Fibroblast of mammary gland (primary cell): ENCODE data around the gene ASCC3.

Experiments
- DNase-seq: peaks from one replicate; pipeline ENCODE4 v3.0.0-alpha.2; 2010; ENCODE audit warnings: low read depth
- H3K4me3 ChIP-seq: 2 replicates; pipeline ENCODE4 v1.5.1; 2011; ENCODE audit warnings: low read depth, mild to moderate bottlenecking, low read length, moderate library complexity; ENCODE audit not compliant: control insufficient read depth
- TF ChIP-seq, protein P1 (sequence below): conservative IDR thresholded peaks from 2 replicates; pipeline ENCODE4 v1.5.1; 2011; ENCODE audit warnings: low read depth, low read length, inconsistent platforms; ENCODE audit not compliant: control insufficient read depth, insufficient read depth

ASCC3 gene

DNA sequence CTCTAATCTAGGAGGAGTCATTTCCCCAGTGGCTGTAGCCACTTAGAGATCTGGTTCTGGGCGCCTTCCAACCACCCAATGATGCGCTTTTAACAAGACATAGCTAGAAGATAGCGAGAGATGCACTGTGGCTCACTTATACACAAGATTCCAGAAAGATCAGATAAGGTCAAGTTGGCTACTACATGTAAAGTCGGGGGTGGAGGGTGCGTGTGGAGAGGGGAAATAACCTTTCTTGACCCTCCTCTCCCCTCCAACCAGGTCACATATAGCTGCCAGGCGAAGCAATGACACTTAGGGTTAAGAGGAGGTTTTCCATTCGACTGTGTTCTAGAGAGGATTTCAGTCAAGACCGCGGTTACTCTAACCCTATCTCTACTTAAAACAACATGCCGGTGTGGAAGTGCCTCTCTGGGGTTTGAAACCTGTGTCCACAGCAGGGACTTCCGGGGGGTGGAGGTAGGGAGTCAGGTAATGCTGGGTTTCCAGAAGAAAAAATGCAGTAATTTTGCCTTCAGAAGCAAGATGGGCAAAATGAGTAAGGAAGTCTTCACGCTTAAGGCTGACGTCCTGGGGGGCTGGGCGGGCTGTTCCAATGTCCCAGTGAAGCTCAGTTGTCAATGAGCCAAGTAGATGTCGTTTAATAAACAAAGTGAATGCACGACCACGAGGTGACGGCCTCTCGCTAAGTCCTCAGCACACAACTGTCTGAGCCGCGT is 414.6 kb downstream of the ASCC3 start:
- TF ChIP-seq, protein P1, sequence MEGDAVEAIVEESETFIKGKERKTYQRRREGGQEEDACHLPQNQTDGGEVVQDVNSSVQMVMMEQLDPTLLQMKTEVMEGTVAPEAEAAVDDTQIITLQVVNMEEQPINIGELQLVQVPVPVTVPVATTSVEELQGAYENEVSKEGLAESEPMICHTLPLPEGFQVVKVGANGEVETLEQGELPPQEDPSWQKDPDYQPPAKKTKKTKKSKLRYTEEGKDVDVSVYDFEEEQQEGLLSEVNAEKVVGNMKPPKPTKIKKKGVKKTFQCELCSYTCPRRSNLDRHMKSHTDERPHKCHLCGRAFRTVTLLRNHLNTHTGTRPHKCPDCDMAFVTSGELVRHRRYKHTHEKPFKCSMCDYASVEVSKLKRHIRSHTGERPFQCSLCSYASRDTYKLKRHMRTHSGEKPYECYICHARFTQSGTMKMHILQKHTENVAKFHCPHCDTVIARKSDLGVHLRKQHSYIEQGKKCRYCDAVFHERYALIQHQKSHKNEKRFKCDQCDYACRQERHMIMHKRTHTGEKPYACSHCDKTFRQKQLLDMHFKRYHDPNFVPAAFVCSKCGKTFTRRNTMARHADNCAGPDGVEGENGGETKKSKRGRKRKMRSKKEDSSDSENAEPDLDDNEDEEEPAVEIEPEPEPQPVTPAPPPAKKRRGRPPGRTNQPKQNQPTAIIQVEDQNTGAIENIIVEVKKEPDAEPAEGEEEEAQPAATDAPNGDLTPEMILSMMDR, result no peak
- no peak overlapping the region for H3K4me3 ChIP-seq
- no peak for DNase-seq

DNA sequence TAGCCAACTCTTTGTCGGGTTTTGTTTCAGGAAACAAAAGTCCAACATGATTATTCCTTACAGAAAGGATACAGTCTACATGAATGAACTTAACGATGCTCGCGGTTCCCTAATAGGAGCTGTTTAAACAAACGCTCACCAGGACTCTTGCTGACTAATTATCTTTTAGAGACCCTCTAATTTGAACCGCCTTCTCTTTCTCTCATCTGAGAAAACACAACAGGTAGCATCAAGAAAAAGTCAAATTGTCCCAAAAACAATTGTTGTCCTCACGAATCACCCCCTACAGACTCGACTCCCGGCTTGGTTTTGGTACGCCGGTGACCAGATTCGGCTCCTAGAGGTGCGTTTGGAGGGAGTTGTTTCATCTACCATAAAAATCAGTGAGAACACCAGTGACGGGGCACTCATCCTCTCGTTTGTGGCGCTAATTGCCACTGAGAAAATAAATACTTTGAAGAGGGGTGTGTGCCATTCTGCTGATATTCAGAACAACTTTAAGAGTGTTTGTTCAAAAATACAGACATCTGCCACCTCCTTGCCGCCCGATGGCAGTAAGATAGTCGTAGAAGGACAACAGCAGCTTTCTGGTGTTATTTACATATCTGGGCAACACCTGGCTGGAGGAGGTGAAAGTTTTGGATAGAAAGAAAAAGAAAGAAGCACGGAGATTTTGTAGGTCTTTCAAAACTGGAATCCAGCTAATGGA is 415.3 kb downstream of the ASCC3 start:
- H3K4me3 ChIP-seq, result no peak overlapping the region
- no peak for DNase-seq
- TF ChIP-seq, protein P1, result no peak

DNA sequence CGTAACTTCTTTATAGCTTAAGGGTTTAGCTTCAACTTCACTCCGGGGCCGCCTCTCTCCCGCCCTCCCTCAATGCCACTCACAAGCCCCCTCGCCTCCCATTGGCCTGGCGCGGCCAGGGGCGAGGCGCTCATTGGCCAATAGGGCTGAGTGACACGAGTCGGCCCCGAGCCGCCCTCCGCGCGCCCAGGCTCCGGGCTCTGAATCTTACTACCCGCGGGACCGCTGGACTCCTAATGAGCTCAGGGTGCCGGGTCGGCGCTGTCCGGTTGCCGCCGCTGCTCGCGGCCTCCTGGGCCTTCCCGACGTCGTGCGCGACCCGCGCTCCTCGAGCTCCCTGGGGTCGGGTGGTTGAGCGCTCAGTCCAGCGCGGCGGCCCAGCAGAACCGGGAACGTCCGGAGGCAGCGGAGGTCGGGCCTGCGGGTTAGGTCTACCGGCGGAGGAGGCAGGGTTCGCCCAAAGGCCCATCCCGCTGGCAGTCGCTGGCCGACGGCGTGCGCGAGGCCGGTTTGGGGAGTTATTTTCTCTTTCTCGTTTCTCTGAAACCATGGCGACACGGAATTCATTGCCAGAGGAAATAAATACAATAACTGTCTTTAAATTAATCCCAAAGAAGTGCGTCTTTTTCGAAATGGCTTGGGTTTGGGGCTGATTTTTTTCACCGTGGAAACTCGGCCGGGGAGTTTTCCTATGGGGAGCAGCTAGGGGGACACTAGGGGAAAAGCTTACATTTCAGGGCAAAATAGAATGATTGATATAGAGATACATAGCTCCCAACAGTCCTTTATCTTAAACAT is 416.0 kb downstream of the ASCC3 start, which contains the start of gene SIM1:
Gene SIM1, minus strand, starts transcription at position 19 of the 798 bp plus-strand sequence. CDS start 1,453 bp downstream, outside the sequence.
- peak; percentile 80 for DNase-seq
- peak within 1 kb of the TSS; percentile 41 for H3K4me3 ChIP-seq
- TF ChIP-seq, protein P1, result no peak

DNA sequence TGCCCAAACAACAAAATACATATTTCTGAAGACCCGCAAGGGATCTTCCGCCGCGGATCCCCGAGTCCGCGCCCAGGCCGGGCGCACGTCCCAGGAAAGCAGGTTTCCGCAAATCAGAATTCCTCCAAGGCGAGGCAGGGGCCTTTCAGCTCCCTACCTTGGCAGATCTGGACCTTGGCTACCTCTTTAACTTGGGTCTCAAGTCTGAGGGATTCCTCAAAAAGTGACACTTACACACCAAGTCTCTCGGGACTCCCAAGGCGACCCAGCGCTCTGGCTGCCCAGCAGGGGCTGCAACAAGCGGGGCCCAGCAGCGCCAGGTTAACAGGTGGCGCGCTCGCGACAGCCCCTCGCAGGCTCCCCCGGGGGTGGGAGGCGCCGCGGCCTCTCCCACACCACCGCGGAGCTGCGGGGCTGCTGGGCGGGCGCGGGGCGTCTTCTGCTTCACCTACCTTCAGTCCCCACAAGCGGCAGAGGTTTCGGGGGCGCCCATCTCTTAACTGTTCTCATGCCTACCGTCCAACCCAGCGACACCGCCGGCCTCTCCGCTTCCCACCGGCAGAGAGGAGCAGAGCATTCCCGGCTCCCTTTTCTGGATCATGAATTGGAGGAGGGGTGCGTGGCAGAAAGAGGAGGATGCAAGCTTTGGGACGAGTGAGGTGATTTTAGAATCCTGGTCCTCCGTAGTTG is 416.8 kb downstream of the ASCC3 start:
- peak overlapping the region; percentile 41 for H3K4me3 ChIP-seq
- TF ChIP-seq, protein P1, result no peak
- no peak for DNase-seq

DNA sequence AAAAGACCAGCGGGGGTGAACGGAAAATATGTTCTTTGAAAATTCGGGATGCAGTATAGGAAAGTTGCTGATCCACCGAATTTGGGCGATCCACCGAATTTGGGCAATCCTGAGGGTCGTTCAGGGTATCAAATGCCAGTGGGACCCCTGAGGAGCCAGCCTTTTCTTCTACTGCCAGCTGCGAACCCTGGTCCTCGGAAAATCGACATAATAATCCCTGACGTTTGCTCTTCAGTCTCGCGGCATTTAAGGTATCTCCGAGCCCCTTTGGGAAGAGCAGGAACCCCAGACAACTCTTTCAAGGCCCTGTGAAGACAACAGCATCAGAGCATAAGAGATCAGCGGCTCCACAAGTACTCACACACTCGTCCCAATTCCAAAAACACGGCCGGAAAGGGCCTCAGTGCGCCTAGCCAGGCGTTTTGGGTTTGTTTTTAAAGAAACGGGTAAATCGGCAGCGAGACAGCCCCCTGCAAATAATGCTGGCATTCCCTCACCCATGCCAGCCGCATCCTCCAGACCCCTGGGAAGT is 417.4 kb downstream of the ASCC3 start:
- TF ChIP-seq, protein P1, result no peak
- no peak for DNase-seq
- peak overlapping the region; percentile 37 for H3K4me3 ChIP-seq
